SW 1271 (cell line): ENCODE data around the gene TAPT1.

Source experiments
- DNase-seq, 2 experiments: peaks; one replicate each; lab custom pipeline; 2025; lab: John Stamatoyannopoulos, UW

Gene TAPT1

GRCh38 chr4:16248605-16249004, 22.3 kb upstream of the TAPT1 start:
- DNase-seq, result no peak

- no peak for DNase-seq
Observed at GRCh38 chr4:16245241-16245640, 19.0 kb upstream of the TAPT1 start.

GRCh38 chr4:16243285-16243684, 17.0 kb upstream of the TAPT1 start:
- no peak for DNase-seq

GRCh38 chr4:16240300-16240699, 14.0 kb upstream of the TAPT1 start:
- no peak for DNase-seq

GRCh38 chr4:16239086-16239485, 12.8 kb upstream of the TAPT1 start:
- DNase-seq, result no peak

- no peak for DNase-seq
Observed at GRCh38 chr4:16238327-16238726, 12.1 kb upstream of the TAPT1 start.

GRCh38 chr4:16237715-16238114, 11.4 kb upstream of the TAPT1 start:
- DNase-seq, result no peak

- DNase-seq, result no peak
Observed at GRCh38 chr4:16236402-16237023, 10.2 kb upstream of the TAPT1 start.

- no peak for DNase-seq
Observed at GRCh38 chr4:16235209-16235608, 8.9 kb upstream of the TAPT1 start.

- no peak for DNase-seq
Observed at GRCh38 chr4:16233569-16234177, 7.4 kb upstream of the TAPT1 start.

- no peak for DNase-seq
Observed at GRCh38 chr4:16231570-16232245, 5.4 kb upstream of the TAPT1 start.

GRCh38 chr4:16230308-16230707, 4.0 kb upstream of the TAPT1 start:
- no peak for DNase-seq

GRCh38 chr4:16229604-16230003, 3.3 kb upstream of the TAPT1 start:
- DNase-seq, result no peak

GRCh38 chr4:16227462-16227868, 1.2 kb upstream of the TAPT1 start:
- no peak for DNase-seq

- DNase-seq, result peak in 1 of 2 experiments; percentile 15
Observed at GRCh38 chr4:16226816-16227461, 668 bp upstream of the TAPT1 start.

- DNase-seq, result no peak
Observed at GRCh38 chr4:16225167-16225862, 956 bp downstream of the TAPT1 start.

GRCh38 chr4:16224264-16225166, 1.8 kb downstream of the TAPT1 start:
- no peak for DNase-seq

- no peak for DNase-seq
Observed at GRCh38 chr4:16222957-16223527, 3.2 kb downstream of the TAPT1 start.

- no peak for DNase-seq
Observed at GRCh38 chr4:16218950-16219349, 7.3 kb downstream of the TAPT1 start.

- DNase-seq, result no peak
Observed at GRCh38 chr4:16217300-16218051, 8.8 kb downstream of the TAPT1 start.
